ENCODE results near the gene PCBP3. TPM values are rescaled to one million over a fixed set of nuclear protein-coding genes. Genes with fewer than 3 reads are reported as not detected.
"Not testable (repeated sequence)": the region's sequence is repeated elsewhere in the genome, so short reads cannot be mapped to it uniquely, and the experiment has no call there.

The PCBP3 gene
- total RNA-seq, 1 donor from 2014 or later, result 4.9 TPM

- DNase-seq (ENCODE audit: low spot score), result no peak
- intact Hi-C loops (cut with DNase I), result no loop called here
Measured at GRCh38 chr21:45830720-45831366, 187.3 kb downstream of the PCBP3 start.

- intact Hi-C loops (cut with DNase I), result no loop called here
- DNase-seq (ENCODE audit: low spot score), result no peak
Measured at GRCh38 chr21:45831991-45832740, 188.6 kb downstream of the PCBP3 start.

GRCh38 chr21:45832741-45833235, 189.3 kb downstream of the PCBP3 start:
- DNase-seq (ENCODE audit: low spot score); intact Hi-C loops (cut with DNase I): not testable (repeated sequence)

- no peak for DNase-seq (ENCODE audit: low spot score)
- intact Hi-C loops (cut with DNase I), result no loop called here
Measured at GRCh38 chr21:45833414-45833813, 189.9 kb downstream of the PCBP3 start.

GRCh38 chr21:45834026-45834715, 190.6 kb downstream of the PCBP3 start:
- DNase-seq (ENCODE audit: low spot score), result no peak
- intact Hi-C loops (cut with DNase I), result no loop called here

GRCh38 chr21:45834821-45835293, 191.3 kb downstream of the PCBP3 start:
- peak; percentile 57 for DNase-seq (ENCODE audit: low spot score)
- intact Hi-C loops (cut with DNase I), result no loop called here

- intact Hi-C loops (cut with DNase I), result no loop called here
- peak; percentile 67 for DNase-seq (ENCODE audit: low spot score)
Measured at GRCh38 chr21:45835301-45836267, 192.1 kb downstream of the PCBP3 start.

- DNase-seq (ENCODE audit: low spot score), result peak; percentile 38
- intact Hi-C loops (cut with DNase I), result no loop called here
Measured at GRCh38 chr21:45836268-45836655, 192.7 kb downstream of the PCBP3 start.

GRCh38 chr21:45836694-45837670, 193.5 kb downstream of the PCBP3 start:
- DNase-seq (ENCODE audit: low spot score), result peak; percentile 9
- intact Hi-C loops (cut with DNase I), result no loop called here

- intact Hi-C loops (cut with DNase I), result no loop called here
Measured at GRCh38 chr21:45837936-45838335, 194.4 kb downstream of the PCBP3 start.

GRCh38 chr21:45838634-45839033, 195.1 kb downstream of the PCBP3 start:
- intact Hi-C loops (cut with DNase I), result no loop called here
- no peak for DNase-seq (ENCODE audit: low spot score)

More at GRCh38 chr21:45837936-45838335, 194.4 kb downstream of the PCBP3 start:
- no peak for DNase-seq (ENCODE audit: low spot score)

- intact Hi-C loops (cut with DNase I), result no loop called here
- no peak for DNase-seq (ENCODE audit: low spot score)
Measured at GRCh38 chr21:45839274-45839673, 195.7 kb downstream of the PCBP3 start.

- no peak for DNase-seq (ENCODE audit: low spot score)
- intact Hi-C loops (cut with DNase I), result no loop called here
Measured at GRCh38 chr21:45841033-45841432, 197.5 kb downstream of the PCBP3 start.

GRCh38 chr21:45843426-45843825, 199.9 kb downstream of the PCBP3 start:
- no peak for DNase-seq (ENCODE audit: low spot score)
- intact Hi-C loops (cut with DNase I), result no loop called here

GRCh38 chr21:45844181-45844580, 200.7 kb downstream of the PCBP3 start:
- peak; percentile 38 for DNase-seq (ENCODE audit: low spot score)
- intact Hi-C loops (cut with DNase I), result no loop called here

GRCh38 chr21:45845063-45845769, 201.7 kb downstream of the PCBP3 start:
- peak; percentile 22 for DNase-seq (ENCODE audit: low spot score)
- intact Hi-C loops (cut with DNase I), result no loop called here

- intact Hi-C loops (cut with DNase I), result no loop called here
Measured at GRCh38 chr21:45845770-45846090, 202.2 kb downstream of the PCBP3 start.

More at GRCh38 chr21:45845770-45846090, 202.2 kb downstream of the PCBP3 start:
- peak; percentile 63 for DNase-seq (ENCODE audit: low spot score)

All from cardiac septum (tissue), 1 donor.